ENCODE data around the gene SLC44A3.
"Not testable (repeated sequence)": the region's sequence is repeated elsewhere in the genome, so short reads cannot be mapped to it uniquely, and the experiment has no call there.

GRCh38 chr1:94840381-94840780 lies 20.2 kb downstream of the SLC44A3 start:
- not testable (repeated sequence) for TF ChIP-seq NFE2L2 (IDR thresholded peaks at IDR 0.05; ENCODE audit: low read depth, low read length); CTCF (conservative IDR thresholded peaks at IDR 0.05; ENCODE audit: low read depth, low read length); POLR2A (IDR thresholded peaks at IDR 0.05; ENCODE audit: low read depth, low read length); USF2 (IDR thresholded peaks at IDR 0.05; ENCODE audit: low read depth, low read length); RFX5 (IDR thresholded peaks at IDR 0.05; ENCODE audit: low read depth, low read length); MXI1 (IDR thresholded peaks at IDR 0.05; ENCODE audit: borderline replicate concordance, low read depth, low read length); CHD1 (IDR thresholded peaks at IDR 0.05; ENCODE audit: low read depth, low read length)

Measured in IMR-90 (cell line).